H1 (cell line): ENCODE results near the gene GABPB1. TPM values are rescaled to one million over a fixed set of nuclear protein-coding genes. Genes with fewer than 3 reads are reported as not detected.
"Not testable (repeated sequence)": the region's sequence is repeated elsewhere in the genome, so short reads cannot be mapped to it uniquely, and the experiment has no call there.

Experiments
- CTCF ChIA-PET: fragments of 300-600 bp; sonication (Branson Sonifier 250); formaldehyde crosslinking; loops from one replicate; lab custom pipeline; 2021; ENCODE audit not compliant: partially characterized antibody; lab: Charles Lee
- POLR2A ChIA-PET: fragments of 300-600 bp; sonication (Branson Sonifier 250); formaldehyde crosslinking; loops from one replicate; lab custom pipeline; 2021; ENCODE audit warnings: inconsistent platforms; ENCODE audit not compliant: partially characterized antibody; lab: Charles Lee
- DNase-seq, 2 experiments: peaks; one replicate each; pipeline versions ENCODE4 v3.0.0 to v3.0.0-alpha.2; 2010 to 2022; ENCODE audit warnings: low spot score in 2 of 2, low read depth in 1 of 2, mixed read lengths in 1 of 2
- FAIRE-seq: peaks from 2 replicates; lab custom pipeline; 2011; peaks lifted over from hg19 to GRCh38; lab: Jason Lieb, UNC
- H2AFZ ChIP-seq: 2 replicates; pipeline ENCODE4 v1.8.1; 2012; ENCODE audit warnings: low read length, inconsistent platforms
- H2AK5ac ChIP-seq: 2 replicates; pipeline ENCODE4 v1.6.1; 2013; ENCODE audit warnings: low read depth, low read length
- H2BK120ac ChIP-seq: replicated peaks from 2 replicates; pipeline ENCODE3; 2013; ENCODE audit warnings: low read depth, low read length, inconsistent platforms
- H2BK12ac ChIP-seq: 2 replicates; pipeline ENCODE4 v1.6.1; 2013; ENCODE audit warnings: low read depth, low read length
- H2BK15ac ChIP-seq: 2 replicates; pipeline ENCODE4 v1.6.1; 2013; ENCODE audit warnings: low read length
- H2BK20ac ChIP-seq: 2 replicates; pipeline ENCODE4 v1.6.1; 2013; ENCODE audit warnings: low read length
- H2BK5ac ChIP-seq: 2 replicates; pipeline ENCODE4 v1.6.1; 2013; ENCODE audit warnings: low read depth, low read length
- H3K14ac ChIP-seq: 2 replicates; pipeline ENCODE4 v1.6.1; 2013; ENCODE audit warnings: inconsistent platforms; ENCODE audit not compliant: insufficient read length
- H3K18ac ChIP-seq: 2 replicates; pipeline ENCODE4 v1.6.1; 2013; ENCODE audit warnings: low read length; ENCODE audit errors: extremely low read depth
- H3K23ac ChIP-seq: 2 replicates; pipeline ENCODE4 v1.6.1; 2013; ENCODE audit warnings: inconsistent platforms; ENCODE audit not compliant: insufficient read length
- H3K23me2 ChIP-seq: 2 replicates; pipeline ENCODE4 v1.6.1; 2013; ENCODE audit warnings: low read depth, low read length
- H3K27ac ChIP-seq: 2 replicates; pipeline ENCODE4 v1.6.1; 2011; ENCODE audit warnings: low read depth, low read length, inconsistent platforms
- H3K27me3 ChIP-seq, 4 experiments: replicated peaks in 1 of 4; 1 replicate in 1 of 4; 2 replicates in 3 of 4; pipeline versions ENCODE4 v1.6.1 to v1.8.1; 2011 to 2013; ENCODE audit warnings: low read length in 3 of 4, mild to moderate bottlenecking in 3 of 4, inconsistent platforms in 2 of 4, mixed read lengths in 2 of 4, moderate library complexity in 1 of 4; ENCODE audit not compliant: control insufficient read depth in 3 of 4, insufficient read depth in 3 of 4; ENCODE audit errors: extremely low read depth in 1 of 4
- H3K36me3 ChIP-seq, 4 experiments: 2 replicates each; pipeline versions ENCODE4 v1.6.1 to v1.8.1; 2011 to 2013; ENCODE audit warnings: mild to moderate bottlenecking in 4 of 4, low read length in 3 of 4, moderate library complexity in 2 of 4, control low read depth in 1 of 4, inconsistent platforms in 1 of 4; ENCODE audit not compliant: insufficient read depth in 4 of 4, control insufficient read depth in 2 of 4
- H3K4ac ChIP-seq: replicated peaks from 2 replicates; pipeline ENCODE3; 2013; ENCODE audit warnings: low read length, low read depth, mixed read lengths, inconsistent platforms; ENCODE audit not compliant: insufficient read length
- H3K4me1 ChIP-seq, 4 experiments: replicated peaks in 1 of 4; 1 replicate in 1 of 4; 2 replicates in 3 of 4; pipeline versions ENCODE4 v1.6.1 to v1.8.1; 2011 to 2013; ENCODE audit warnings: low read length in 3 of 4, inconsistent platforms in 2 of 4, mixed read lengths in 1 of 4; ENCODE audit not compliant: insufficient read depth in 4 of 4, control insufficient read depth in 3 of 4
- H3K4me2 ChIP-seq, 2 experiments: 2 replicates each; pipeline versions ENCODE4 v1.6.1 to v1.8.1; 2011 to 2013; ENCODE audit warnings: low read depth in 2 of 2, low read length in 2 of 2, control low read depth in 1 of 2, inconsistent platforms in 1 of 2, mild to moderate bottlenecking in 1 of 2; ENCODE audit not compliant: insufficient read depth in 1 of 2
- H3K4me3 ChIP-seq, 4 experiments: fragments of 200-600, 300-600 bp in 1 of 4; sonication (generic), shearing (Covaris generic), sonication (Bioruptor Twin) in 1 of 4; 2 replicates each; pipeline versions ENCODE4 v1.5.1 to v1.8.1; 2011 to 2016; ENCODE audit warnings: low read length in 4 of 4, low read depth in 3 of 4, control low read depth in 2 of 4, inconsistent platforms in 2 of 4, mild to moderate bottlenecking in 2 of 4, mixed read lengths in 1 of 4, moderate library complexity in 1 of 4; ENCODE audit not compliant: insufficient read depth in 2 of 4; ENCODE audit errors: extremely low read depth in 1 of 4
- H3K56ac ChIP-seq: replicated peaks from 2 replicates; pipeline ENCODE3; 2013; ENCODE audit warnings: low read depth, mild to moderate bottlenecking, mixed read lengths, low read length, inconsistent platforms; ENCODE audit not compliant: insufficient read length
- H3K79me1 ChIP-seq: 2 replicates; pipeline ENCODE4 v1.6.1; 2013; ENCODE audit warnings: low read depth, low read length, control low read depth
- H3K79me2 ChIP-seq, 2 experiments: 2 replicates each; pipeline versions ENCODE4 v1.6.1 to v1.8.1; 2012 to 2013; ENCODE audit warnings: low read length in 2 of 2, mild to moderate bottlenecking in 2 of 2, inconsistent platforms in 1 of 2; ENCODE audit not compliant: insufficient read depth in 2 of 2, control insufficient read depth in 1 of 2
- H3K9ac ChIP-seq, 4 experiments: replicated peaks in 1 of 4; 1 replicate in 1 of 4; 2 replicates in 3 of 4; pipeline versions ENCODE4 v1.6.1 to v1.8.1; 2011 to 2013; ENCODE audit warnings: low read depth in 3 of 4, low read length in 3 of 4, control low read depth in 2 of 4, mild to moderate bottlenecking in 2 of 4, moderate library complexity in 2 of 4, inconsistent platforms in 1 of 4; ENCODE audit errors: extremely low read depth in 1 of 4
- H3K9me3 ChIP-seq, 2 experiments: 2 replicates each; pipeline versions ENCODE4 v1.6.1 to v1.8.1; 2012 to 2013; ENCODE audit warnings: mild to moderate bottlenecking in 2 of 2, moderate library complexity in 2 of 2, control low read depth in 1 of 2, inconsistent platforms in 1 of 2, low read depth in 1 of 2, low read length in 1 of 2, mixed read lengths in 1 of 2; ENCODE audit not compliant: insufficient read depth in 2 of 2
- H4K20me1 ChIP-seq, 2 experiments: replicated peaks in 1 of 2; 2 replicates each; pipeline versions ENCODE3 to v1.8.1; 2011 to 2013; ENCODE audit warnings: inconsistent platforms in 2 of 2, low read length in 2 of 2, mild to moderate bottlenecking in 1 of 2; ENCODE audit not compliant: insufficient read depth in 2 of 2, control insufficient read depth in 1 of 2
- H4K5ac ChIP-seq: 2 replicates; pipeline ENCODE4 v1.6.1; 2013; ENCODE audit warnings: low read length, low read depth, mixed read lengths, inconsistent platforms; ENCODE audit not compliant: insufficient read length
- H4K8ac ChIP-seq: 2 replicates; pipeline ENCODE4 v1.8.0; 2013; ENCODE audit warnings: mild to moderate bottlenecking, moderate library complexity, low read length, inconsistent platforms; ENCODE audit not compliant: insufficient read depth; ENCODE audit errors: extremely low read depth
- H4K91ac ChIP-seq: replicated peaks from 2 replicates; pipeline ENCODE3; 2013; ENCODE audit warnings: low read length, mixed read lengths, inconsistent platforms; ENCODE audit not compliant: insufficient read length
- WGBS, 2 experiments: shearing (Covaris generic) in 1 of 2; methylation state at CpG; one replicate each; pipeline versions ENCODE4 v1.1.6 to v1.1.7; 2013 to 2015; ENCODE audit warnings: low lambda C conversion rate in 2 of 2, mixed read lengths in 2 of 2, inconsistent platforms in 1 of 2, low coverage in 1 of 2, missing lambda C conversion rate in 1 of 2; ENCODE audit not compliant: insufficient replicate concordance in 2 of 2, insufficient coverage in 1 of 2, insufficient read length in 1 of 2; ENCODE audit errors: extremely low coverage in 1 of 2, missing lambda C conversion rate in 1 of 2; 5-methylcytosine and 5-hydroxymethylcytosine counted together
- polyA plus RNA-seq, 7 experiments: library from polyadenylated mRNA; depleted of rRNA in 3 of 7; stranded (reverse) in 5 of 7; unstranded in 2 of 7; fragments of >200 nt in 5 of 7; fragments of 200-250 nt in 2 of 7; gene quantifications; 1 replicate in 5 of 7; 2 replicates in 1 of 7; 4 replicates in 1 of 7; pipeline versions ENCODE4 v1.2.1 to v1.2.3, GENCODE V29; 2011 to 2013; ENCODE audit warnings: missing spikeins in 2 of 7, mixed read lengths in 2 of 7
- total RNA-seq: library from RNA; stranded (reverse); fragmentation: NEBNext Ultra II Directional; extraction: Animal tissue kit (Norgen Biotek cat#: 25700); gene quantifications from 2 replicates; pipeline ENCODE4 v1.2.1, GENCODE V29; 2021

Gene GABPB1
- total and polyA plus RNA-seq, 2 of the 8 experiments (the other 6 are each of a cell fraction or from before 2014, with no cell fraction given), result 24.5 to 32.3 TPM

DNA sequence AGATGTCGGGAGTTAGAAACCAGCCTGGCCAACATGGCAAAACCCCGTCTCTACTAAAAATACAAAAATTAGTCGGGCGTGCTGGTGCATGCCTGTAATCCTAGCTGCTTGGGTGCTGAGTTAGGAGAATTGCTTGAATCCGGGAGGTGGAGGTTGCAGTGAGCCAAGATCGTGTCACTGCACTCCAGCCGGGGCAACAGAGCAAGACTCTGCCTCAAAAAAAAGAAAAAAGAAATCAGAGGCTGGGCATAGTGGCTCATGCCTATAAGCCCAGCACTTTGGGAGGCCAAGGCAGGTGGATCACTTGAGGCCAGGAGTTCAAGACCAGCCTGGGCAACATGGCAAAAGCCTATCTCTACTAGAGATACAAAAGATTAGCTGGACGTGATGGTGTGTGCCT lies 14.6 kb upstream of the GABPB1 start:
- H3K9ac ChIP-seq, H3K56ac ChIP-seq, H4K20me1 ChIP-seq, H4K91ac ChIP-seq, H3K14ac ChIP-seq, H3K36me3 ChIP-seq, H3K23me2 ChIP-seq, H3K79me2 ChIP-seq, H2BK120ac ChIP-seq, H3K4me2 ChIP-seq, H3K4ac ChIP-seq, H3K9me3 ChIP-seq, H3K4me1 ChIP-seq, H2BK12ac ChIP-seq, H3K79me1 ChIP-seq, H2AFZ ChIP-seq, H3K27ac ChIP-seq, FAIRE-seq, CTCF ChIA-PET, H3K23ac ChIP-seq, H3K4me3 ChIP-seq, H2AK5ac ChIP-seq, H3K27me3 ChIP-seq, H4K8ac ChIP-seq, H2BK5ac ChIP-seq, H2BK15ac ChIP-seq, H2BK20ac ChIP-seq, H3K18ac ChIP-seq, H4K5ac ChIP-seq, DNase-seq: not testable (repeated sequence)
- POLR2A ChIA-PET, result interaction anchor here (1.5 kb wide), 1 partner anchor 11 kb away, joined by 7 read pairs; no protein-coding TSS in a partner anchor
- WGBS, 2 experiments, result 92% methylated on average over 8 of the region's 8 CpGs; no CpG with 5 or more reads in 1 of the 2 experiments
